Measurements from ENCODE around the gene SORCS1.

Gene SORCS1

GRCh38 chr10:106997721-106998120, 166.8 kb downstream of the SORCS1 start:
- no peak overlapping the region for H3K4me3 ChIP-seq (ENCODE audit: low read depth, low read length)
- TF ChIP-seq MAX (IDR thresholded peaks at IDR 0.05; ENCODE audit: low read depth, low read length) (no peak), MYC (IDR thresholded peaks at IDR 0.05; ENCODE audit: low read depth, low read length) (no peak)
- DNase-seq (ENCODE audit: low read depth): peak; percentile 47

DNA sequence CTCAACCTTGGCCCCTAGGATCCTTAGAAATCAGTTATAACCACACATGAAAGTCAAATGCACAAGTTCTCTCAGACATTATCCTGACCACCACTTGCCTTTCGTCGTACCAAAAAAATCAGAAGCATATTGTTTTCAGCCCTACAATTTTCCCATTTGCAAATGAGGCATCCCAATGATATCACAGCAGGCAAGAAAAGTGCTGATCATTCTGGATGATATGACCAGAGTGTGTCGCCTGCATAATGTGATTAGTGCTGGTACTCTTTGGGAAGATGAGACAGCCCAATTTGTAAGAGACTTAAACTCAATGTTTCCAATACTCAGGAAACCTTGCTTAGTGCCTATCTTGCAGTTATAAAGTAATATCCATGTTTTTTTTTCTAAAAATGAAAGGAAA, 168.0 kb downstream of the SORCS1 start:
- no peak overlapping the region for H3K4me3 ChIP-seq (ENCODE audit: low read depth, low read length)
- no peak for DNase-seq (ENCODE audit: low read depth)
- no peak for TF ChIP-seq MAX (IDR thresholded peaks at IDR 0.05; ENCODE audit: low read depth, low read length)
- TF ChIP-seq, protein P1, sequence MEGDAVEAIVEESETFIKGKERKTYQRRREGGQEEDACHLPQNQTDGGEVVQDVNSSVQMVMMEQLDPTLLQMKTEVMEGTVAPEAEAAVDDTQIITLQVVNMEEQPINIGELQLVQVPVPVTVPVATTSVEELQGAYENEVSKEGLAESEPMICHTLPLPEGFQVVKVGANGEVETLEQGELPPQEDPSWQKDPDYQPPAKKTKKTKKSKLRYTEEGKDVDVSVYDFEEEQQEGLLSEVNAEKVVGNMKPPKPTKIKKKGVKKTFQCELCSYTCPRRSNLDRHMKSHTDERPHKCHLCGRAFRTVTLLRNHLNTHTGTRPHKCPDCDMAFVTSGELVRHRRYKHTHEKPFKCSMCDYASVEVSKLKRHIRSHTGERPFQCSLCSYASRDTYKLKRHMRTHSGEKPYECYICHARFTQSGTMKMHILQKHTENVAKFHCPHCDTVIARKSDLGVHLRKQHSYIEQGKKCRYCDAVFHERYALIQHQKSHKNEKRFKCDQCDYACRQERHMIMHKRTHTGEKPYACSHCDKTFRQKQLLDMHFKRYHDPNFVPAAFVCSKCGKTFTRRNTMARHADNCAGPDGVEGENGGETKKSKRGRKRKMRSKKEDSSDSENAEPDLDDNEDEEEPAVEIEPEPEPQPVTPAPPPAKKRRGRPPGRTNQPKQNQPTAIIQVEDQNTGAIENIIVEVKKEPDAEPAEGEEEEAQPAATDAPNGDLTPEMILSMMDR (IDR thresholded peaks at IDR 0.05; ENCODE audit: low read depth, low read length): no peak
- TF ChIP-seq POLR2A (IDR thresholded peaks at IDR 0.05; ENCODE audit: extremely low read depth, insufficient read length): no peak
- no peak for TF ChIP-seq MYC (IDR thresholded peaks at IDR 0.05; ENCODE audit: low read depth, low read length)

DNA sequence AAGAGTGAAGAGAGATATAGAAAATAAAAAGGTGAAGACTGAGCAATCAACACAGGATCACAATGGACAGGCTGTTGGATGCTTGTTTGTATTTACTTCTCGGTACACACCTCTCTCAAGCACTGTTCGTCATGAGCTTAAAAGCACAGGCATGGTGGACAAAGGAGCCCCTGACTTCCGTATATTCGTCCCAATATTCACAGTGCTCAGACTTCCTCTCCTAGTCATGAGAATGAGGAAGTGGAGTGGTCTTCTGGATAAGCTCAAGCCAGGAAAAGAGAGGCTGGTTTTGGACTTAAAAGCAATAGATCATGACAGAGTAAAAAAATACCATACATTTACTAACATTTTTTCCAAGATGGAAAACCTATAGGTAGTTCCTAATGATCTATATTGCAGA, 172.5 kb downstream of the SORCS1 start:
- TF ChIP-seq, protein P1 (IDR thresholded peaks at IDR 0.05; ENCODE audit: low read depth, low read length): no peak
- TF ChIP-seq MAX (IDR thresholded peaks at IDR 0.05; ENCODE audit: low read depth, low read length) (no peak), MYC (IDR thresholded peaks at IDR 0.05; ENCODE audit: low read depth, low read length) (no peak), POLR2A (IDR thresholded peaks at IDR 0.05; ENCODE audit: extremely low read depth, insufficient read length) (no peak)
- DNase-seq (ENCODE audit: low read depth): peak; percentile 4
- no peak overlapping the region for H3K4me3 ChIP-seq (ENCODE audit: low read depth, low read length)

DNA sequence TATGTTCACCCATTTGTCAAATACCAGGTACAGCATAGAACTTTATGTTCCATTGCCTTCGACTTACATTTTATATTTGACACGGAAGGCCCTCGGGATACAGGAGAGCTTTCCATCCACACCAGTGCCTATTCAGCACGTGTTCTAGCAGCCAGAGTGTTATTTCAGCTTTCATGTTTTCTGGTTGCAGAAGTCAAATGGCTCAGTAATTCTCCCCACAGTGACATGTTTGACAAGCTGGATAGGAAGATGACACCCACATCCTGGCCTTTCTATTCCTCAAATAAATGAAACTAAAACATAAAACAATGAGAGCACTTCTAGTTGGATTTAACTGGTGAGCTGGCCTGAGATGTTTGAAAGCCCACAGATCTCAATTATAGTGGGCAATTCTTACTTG, 173.4 kb downstream of the SORCS1 start:
- no peak for DNase-seq (ENCODE audit: low read depth)
- TF ChIP-seq MYC (IDR thresholded peaks at IDR 0.05; ENCODE audit: low read depth, low read length) (no peak), POLR2A (IDR thresholded peaks at IDR 0.05; ENCODE audit: extremely low read depth, insufficient read length) (no peak)
- TF ChIP-seq, protein P1 (IDR thresholded peaks at IDR 0.05; ENCODE audit: low read depth, low read length): no peak
- H3K4me3 ChIP-seq (ENCODE audit: low read depth, low read length): no peak overlapping the region

GRCh38 chr10:106987362-106987761, 177.1 kb downstream of the SORCS1 start:
- H3K4me3 ChIP-seq (ENCODE audit: low read depth, low read length): no peak overlapping the region
- no peak for TF ChIP-seq MYC (IDR thresholded peaks at IDR 0.05; ENCODE audit: low read depth, low read length)
- no peak for TF ChIP-seq MAX (IDR thresholded peaks at IDR 0.05; ENCODE audit: low read depth, low read length)
- TF ChIP-seq, protein P1 (IDR thresholded peaks at IDR 0.05; ENCODE audit: low read depth, low read length): no peak
- TF ChIP-seq POLR2A (IDR thresholded peaks at IDR 0.05; ENCODE audit: extremely low read depth, insufficient read length): no peak
- DNase-seq (ENCODE audit: low read depth): no peak

DNA sequence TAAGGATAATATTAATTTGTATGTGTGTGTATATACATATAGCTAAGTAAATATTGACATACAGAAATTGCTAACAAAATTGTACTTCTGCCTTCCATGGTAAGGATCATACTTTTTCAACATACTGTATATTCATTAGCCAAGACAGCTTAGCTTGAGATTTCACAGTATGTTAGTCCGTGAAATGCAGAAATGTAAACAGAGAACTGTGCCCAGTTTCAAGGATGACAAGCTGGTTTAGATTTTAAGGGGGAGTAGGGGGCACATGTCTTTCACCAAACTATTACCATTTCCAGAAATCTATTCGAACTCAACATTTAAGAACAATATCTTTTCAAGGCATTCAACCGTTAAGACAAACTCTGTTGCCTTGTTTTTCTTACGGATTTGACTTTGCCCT, 182.2 kb downstream of the SORCS1 start:
- DNase-seq (ENCODE audit: low read depth): no peak
- TF ChIP-seq POLR2A (IDR thresholded peaks at IDR 0.05; ENCODE audit: extremely low read depth, insufficient read length) (no peak), MAX (IDR thresholded peaks at IDR 0.05; ENCODE audit: low read depth, low read length) (no peak), MYC (IDR thresholded peaks at IDR 0.05; ENCODE audit: low read depth, low read length) (no peak)
- TF ChIP-seq, protein P1 (IDR thresholded peaks at IDR 0.05; ENCODE audit: low read depth, low read length): no peak
- no peak overlapping the region for H3K4me3 ChIP-seq (ENCODE audit: low read depth, low read length)

Measured in NB4 (cell line).